Measurements from ENCODE around the gene CHTF18.
"Not testable (repeated sequence)": the region's sequence is repeated elsewhere in the genome, so short reads cannot be mapped to it uniquely, and the experiment has no call there.

Gene CHTF18

GRCh38 chr16:825341-826061, 37.1 kb downstream of the CHTF18 start:
- peak in 37 of 56 donors; percentile 9 to 83 (median 39) for DNase-seq

- DNase-seq, result no peak
These were observed 39.1 kb downstream of the CHTF18 start for GRCh38 chr16:827513-827912.

DNA sequence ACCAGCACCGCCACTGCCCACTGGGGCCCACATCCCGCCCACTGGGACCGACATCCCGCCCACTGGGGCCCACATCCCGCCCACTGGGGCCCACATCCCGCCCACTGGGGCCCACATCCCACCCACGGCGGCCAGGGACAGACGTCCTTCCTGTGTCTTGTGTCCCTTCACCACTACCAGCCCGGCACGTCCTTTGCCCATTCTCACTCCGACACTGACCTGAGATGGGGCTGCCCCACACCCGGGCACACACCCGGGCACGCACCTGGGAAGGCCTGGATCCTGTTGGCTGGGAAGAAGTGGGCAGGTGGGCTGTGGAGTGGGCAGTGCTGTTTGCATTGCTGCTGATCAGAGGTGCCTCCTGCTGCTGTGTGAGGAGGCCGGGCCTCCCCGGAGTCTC, 40.5 kb downstream of the CHTF18 start:
- DNase-seq, result no peak

DNA sequence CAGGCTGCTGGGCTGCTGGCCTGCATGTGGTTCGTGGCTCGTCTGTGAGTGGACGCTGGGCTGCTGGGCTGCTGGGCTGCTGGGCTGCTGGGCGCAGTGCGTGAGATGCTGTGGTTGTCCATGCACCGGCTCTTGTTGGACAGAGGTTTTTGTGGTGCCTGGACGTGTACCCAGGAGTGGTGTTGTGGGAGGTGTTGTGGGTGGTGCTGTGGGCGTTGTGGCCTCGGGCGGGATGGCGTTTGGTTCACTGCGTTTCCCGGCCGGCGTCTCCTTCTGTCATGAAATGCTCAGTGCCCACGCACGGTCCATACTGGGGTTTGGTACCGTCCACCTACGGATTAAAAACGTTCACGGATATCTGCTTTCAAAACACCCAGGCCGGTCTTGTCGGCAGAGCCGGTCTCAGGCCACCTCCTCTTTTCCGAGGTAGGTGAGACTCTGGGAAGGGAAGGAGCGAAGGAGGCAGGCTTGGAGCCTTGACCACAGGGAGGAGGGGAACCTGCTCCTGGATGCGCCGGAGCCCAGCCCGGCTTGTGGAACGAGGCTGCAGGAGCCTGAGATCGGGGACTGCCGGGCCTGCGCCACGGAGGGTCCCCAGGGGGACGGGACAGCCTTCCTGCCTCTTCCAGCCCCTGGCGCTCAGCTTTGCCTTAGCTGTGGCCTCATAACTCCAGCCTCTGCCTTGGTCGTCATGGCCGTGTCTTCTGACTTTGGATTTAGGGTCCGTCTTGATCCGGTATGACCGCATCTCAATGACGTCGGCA, 41.9 kb downstream of the CHTF18 start:
- no peak for DNase-seq

GRCh38 chr16:830871-831570, 42.6 kb downstream of the CHTF18 start:
- DNase-seq, result no peak

GRCh38 chr16:831571-832413, 43.4 kb downstream of the CHTF18 start:
- DNase-seq, result no peak

- DNase-seq, result no peak
These were observed 44.4 kb downstream of the CHTF18 start for GRCh38 chr16:832652-833336.

GRCh38 chr16:833411-833810, 45.0 kb downstream of the CHTF18 start:
- DNase-seq, result no peak

DNA sequence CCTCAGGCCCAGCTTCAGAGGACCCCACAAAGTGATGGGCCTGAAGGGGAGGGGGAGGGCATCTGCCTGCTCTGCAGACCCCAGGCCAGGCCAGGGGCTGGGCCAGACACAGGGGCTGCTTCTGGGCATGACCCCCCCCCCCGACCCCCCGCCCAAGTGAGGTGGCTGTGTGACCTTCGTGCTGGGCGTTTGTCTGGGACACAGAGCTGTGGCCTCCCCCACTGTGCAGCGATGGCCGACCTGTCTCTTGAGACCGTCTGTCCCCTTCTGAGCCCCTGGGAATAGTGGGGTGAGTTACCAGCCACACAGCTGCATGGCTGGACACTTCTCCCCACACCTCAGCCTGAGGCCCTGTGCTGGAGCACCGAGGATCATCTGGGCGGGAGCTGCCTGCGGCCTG, 47.0 kb downstream of the CHTF18 start:
- DNase-seq, result no peak

DNA sequence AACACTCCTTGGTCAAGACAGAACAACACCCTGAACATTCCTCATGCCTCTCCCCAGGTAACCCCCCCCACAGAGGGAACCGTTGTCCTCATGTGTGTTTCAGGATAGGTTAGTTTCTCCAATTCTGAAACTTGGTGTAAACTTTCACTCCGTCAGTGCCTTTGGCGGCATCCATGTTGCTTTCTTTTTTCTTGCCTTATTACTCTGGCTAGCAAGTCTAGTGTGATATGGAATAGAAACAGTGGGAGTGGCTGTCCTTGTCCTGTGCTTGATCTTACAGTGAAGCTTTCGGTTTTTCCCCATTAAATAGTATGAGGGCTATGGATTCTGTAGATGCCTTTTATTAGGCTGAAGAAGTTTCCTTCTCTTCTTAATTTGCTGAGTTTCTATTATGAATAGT, 47.8 kb downstream of the CHTF18 start:
- no peak for DNase-seq

GRCh38 chr16:836822-837221, 48.4 kb downstream of the CHTF18 start:
- not testable (repeated sequence) for DNase-seq

DNA sequence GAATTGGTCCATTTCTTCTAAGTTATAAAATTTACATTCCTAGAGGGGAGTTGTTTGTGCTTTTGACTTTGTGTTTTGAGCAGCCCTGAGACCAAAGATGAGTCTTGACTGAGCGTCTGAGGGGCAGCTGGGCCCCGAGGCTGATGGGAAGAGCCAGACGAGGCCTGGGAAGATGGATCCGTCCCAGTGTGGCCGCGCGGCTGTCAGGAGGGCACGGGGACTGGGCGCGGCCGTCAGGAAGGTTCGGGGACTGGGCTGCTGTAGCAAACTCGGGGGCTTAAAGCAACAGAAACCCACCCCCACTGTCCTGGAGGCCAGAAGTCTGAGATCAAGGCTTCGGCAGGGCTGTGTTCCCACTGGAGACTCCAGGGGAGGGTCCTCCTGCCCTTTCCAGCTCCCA, 50.3 kb downstream of the CHTF18 start:
- no peak for DNase-seq

DNA sequence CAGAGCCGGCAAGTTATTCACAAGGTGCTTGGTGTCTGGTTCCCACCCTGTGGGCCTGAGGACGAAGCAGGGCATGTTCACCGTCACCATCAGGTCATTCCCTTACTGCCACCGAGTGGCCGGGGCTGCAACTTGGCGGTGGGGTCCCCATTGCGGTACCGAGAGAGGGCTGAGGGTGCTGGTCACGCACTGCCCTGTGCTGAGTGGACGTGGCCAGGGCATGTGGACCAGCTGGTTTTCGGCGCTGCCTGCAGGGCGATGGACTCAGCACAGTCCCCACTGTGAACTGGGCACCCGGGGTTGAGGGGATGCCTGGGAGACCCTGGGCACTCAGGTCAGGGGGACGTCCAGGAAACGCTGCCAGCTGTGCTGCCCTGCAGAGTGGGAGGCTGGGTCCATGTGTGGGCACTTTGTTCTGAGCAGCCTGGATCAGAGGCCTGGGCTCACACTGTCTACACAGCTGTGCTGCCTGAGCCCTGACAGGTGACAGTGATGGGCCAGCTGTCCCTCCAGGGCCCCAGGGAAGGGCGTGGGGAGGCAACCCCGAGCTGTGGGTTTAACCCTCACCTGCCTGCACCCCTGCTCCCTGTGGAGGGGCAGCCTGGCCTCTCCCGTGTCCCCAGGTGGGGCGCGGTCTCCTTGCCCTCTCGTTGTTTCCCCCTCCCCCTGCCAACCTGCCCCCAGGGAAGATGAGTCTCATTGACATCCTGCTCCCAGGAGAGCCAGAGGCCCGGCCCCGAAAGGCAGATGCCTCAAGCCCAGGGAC, 51.4 kb downstream of the CHTF18 start:
- DNase-seq, result no peak

- DNase-seq, result no peak
These were observed 52.4 kb downstream of the CHTF18 start for GRCh38 chr16:840561-841454.

- DNase-seq, result no peak
These were observed 53.1 kb downstream of the CHTF18 start for GRCh38 chr16:841455-842060.

- DNase-seq, result peak in 37 of 56 donors; percentile 10 to 78 (median 48)
These were observed 53.6 kb downstream of the CHTF18 start for GRCh38 chr16:842061-842476.

DNA sequence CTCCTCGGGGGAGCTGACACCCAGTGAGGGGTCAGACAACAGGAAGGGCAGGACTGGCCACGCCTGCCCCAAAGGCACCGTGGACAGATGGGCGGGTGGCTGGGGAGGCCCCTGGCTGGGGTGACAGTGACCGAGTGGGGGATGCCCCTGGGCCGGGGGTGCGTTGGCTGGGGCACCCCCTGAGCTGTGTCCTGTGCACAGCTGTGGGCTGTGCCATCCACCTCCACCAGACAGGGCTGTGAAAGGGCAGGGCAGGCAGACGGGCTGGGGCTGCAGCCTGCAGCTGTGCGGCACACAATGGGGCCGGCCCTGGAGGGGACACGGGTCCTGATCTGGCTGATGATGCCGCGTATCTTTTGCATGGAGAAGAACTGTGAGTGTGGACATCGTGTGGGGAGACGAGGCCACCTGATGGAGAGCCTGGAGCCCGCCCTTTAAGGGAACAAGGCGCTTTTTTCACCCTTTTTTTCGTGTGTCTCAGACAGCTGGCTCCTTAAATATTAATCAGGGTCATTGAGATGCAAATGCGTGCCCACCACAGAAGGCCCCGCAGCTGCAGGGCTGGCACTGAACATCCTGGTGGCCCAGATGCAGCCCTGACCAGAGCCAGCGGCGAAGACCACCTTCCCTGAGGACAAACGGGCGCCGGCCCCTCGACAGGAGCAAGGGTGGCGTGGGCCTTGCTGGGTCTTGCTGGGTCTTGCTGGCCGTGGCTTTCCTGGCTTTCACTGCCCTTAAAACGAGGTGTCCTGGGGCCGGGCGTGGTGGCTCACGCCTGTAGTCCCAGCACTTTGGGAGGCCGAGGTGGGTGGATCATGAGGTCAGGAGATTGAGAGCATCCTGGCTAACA, 54.5 kb downstream of the CHTF18 start:
- peak in 2 of 56 donors; percentile 11 to 40 for DNase-seq
